GM12891 (cell line): ENCODE data around the gene CDKN2AIPNL.

Experiments used
- POLR2A ChIP-seq: IDR thresholded peaks from 2 replicates; pipeline ENCODE4 v1.6.1; 2011; ENCODE audit warnings: low read depth, low read length, control low read depth
- POLR2AphosphoS5 ChIP-seq: IDR thresholded peaks from 2 replicates; pipeline ENCODE4 v1.6.1; 2011; ENCODE audit warnings: low read depth, low read length, control low read depth
- TAF1 ChIP-seq: IDR thresholded peaks from 2 replicates; pipeline ENCODE4 v1.6.1; 2011; ENCODE audit warnings: low read depth, low read length, control low read depth

DNA sequence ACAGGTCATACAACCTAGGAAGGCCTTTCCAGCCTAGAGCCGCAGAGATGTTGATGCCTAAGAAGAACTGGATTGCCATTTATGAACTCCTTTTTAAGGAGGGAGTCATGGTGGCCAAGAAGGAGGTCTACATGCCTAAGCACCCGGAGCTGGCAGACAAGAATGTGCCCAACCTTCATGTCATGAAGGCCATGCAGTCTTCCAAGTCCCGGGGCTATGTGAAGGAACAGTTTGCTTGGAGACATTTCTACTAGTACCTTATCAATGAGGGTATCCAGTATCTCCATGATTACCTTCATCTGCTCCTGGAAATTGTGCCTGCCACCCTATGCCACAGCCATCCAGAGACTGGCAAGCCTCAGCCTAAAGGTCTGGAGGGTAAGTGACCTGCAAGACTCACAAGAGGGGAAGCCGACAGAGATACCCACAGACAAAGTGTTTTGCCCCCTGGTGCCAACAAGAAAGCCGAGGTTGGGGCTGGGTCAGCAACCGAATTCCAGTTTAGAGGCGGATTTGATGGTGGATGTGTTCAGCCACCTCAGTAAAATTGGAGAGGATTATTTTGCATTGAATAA, 11.2 kb upstream of the CDKN2AIPNL start:
- TF ChIP-seq TAF1 = no peak
- TF ChIP-seq POLR2AphosphoS5 = no peak
- no peak for TF ChIP-seq POLR2A
